ENCODE measurements around the gene BRPF3. TPM values are rescaled to one million over a fixed set of nuclear protein-coding genes. Genes with fewer than 3 reads are reported as not detected.
A peak's percentile ranks its signal among the peaks of the same experiment; 100 is the strongest.

BRPF3 gene
- total RNA-seq, 2 experiments from 2014 or later, result 18.0 to 26.0 TPM

DNA sequence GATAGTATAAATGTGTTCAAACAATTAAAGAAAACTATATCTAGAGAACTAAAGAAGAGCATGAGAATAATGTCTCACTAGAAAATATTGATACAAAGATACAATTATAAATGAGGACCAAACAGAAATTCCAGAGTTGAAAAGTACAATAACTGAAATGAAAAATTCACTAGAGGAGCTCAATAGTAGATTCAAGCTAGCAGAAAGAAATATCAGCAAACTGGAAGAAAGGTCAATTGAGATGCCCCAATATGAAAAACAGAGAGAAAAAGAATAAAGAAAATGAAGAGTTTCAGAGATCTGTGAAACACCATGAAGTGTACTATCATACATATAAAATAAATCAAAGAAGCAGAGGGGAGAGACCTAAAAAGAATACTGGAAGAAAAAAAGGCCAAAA is 18.0 kb upstream of the BRPF3 start:
- ATAC-seq (no peak), DNase-seq (no peak)
- intact Hi-C loops (cut with DNase I, micrococcal nuclease), result no loop called here
- peaks cover 17% of the 10 kb centered on the region for H3K9me3 Mint-ChIP-seq (ENCODE audit: low read depth)
- H3K4me1 Mint-ChIP-seq, result peaks cover 8% of the 10 kb centered on the region
- no peak overlapping the region for H3K4me3 Mint-ChIP-seq
- POLR2A ChIA-PET, result no interaction called here
- CTCF ChIA-PET, result interaction anchor here (1.0 to 1.3 kb wide), 2 partner anchors 15 to 84 kb away, joined by 3 to 4 read pairs; no protein-coding TSS in a partner anchor
- H3K27ac Mint-ChIP-seq, result no peak overlapping the region
- H3K36me3 Mint-ChIP-seq (ENCODE audit: low read depth), result peaks cover 20% of the 10 kb centered on the region
- no peaks in the 10 kb centered on the region for H3K27me3 Mint-ChIP-seq

GRCh38 chr6:36180126-36180525 is 16.4 kb upstream of the BRPF3 start:
- no peak overlapping the region for H3K4me3 Mint-ChIP-seq
- CTCF ChIA-PET, result no interaction called here
- H3K27me3 Mint-ChIP-seq, result no peaks in the 10 kb centered on the region
- peaks cover 20% of the 10 kb centered on the region for H3K36me3 Mint-ChIP-seq (ENCODE audit: low read depth)
- intact Hi-C loops (cut with DNase I, micrococcal nuclease), result no loop called here
- POLR2A ChIA-PET, result no interaction called here
- peaks cover 8% of the 10 kb centered on the region for H3K4me1 Mint-ChIP-seq
- ATAC-seq (no peak), DNase-seq (no peak)
- no peak overlapping the region for H3K27ac Mint-ChIP-seq
- H3K9me3 Mint-ChIP-seq (ENCODE audit: low read depth), result peaks cover 17% of the 10 kb centered on the region

GRCh38 chr6:36184311-36184710 is 12.2 kb upstream of the BRPF3 start:
- ATAC-seq (no peak), DNase-seq (no peak)
- Mint-ChIP-seq H3K36me3 (ENCODE audit: low read depth) (no peaks in the 10 kb centered on the region), H3K27ac (no peak overlapping the region), H3K4me3 (no peak overlapping the region), H3K27me3 (no peaks in the 10 kb centered on the region), H3K9me3 (ENCODE audit: low read depth) (peaks cover 2% of the 10 kb centered on the region), H3K4me1 (no peaks in the 10 kb centered on the region)
- intact Hi-C loops (cut with DNase I, micrococcal nuclease), result no loop called here
- CTCF ChIA-PET, result interaction anchor here (1.2 kb wide), 1 partner anchor 53 kb away, joined by 3 read pairs; no protein-coding TSS in a partner anchor
- POLR2A ChIA-PET, result interaction anchor here (0.5 kb wide), 1 partner anchor 188 kb away, joined by 3 read pairs; no protein-coding TSS in a partner anchor

- no peaks in the 10 kb centered on the region for H3K36me3 Mint-ChIP-seq (ENCODE audit: low read depth)
- peaks cover 2% of the 10 kb centered on the region for H3K9me3 Mint-ChIP-seq (ENCODE audit: low read depth)
- intact Hi-C loops (cut with DNase I, micrococcal nuclease), result no loop called here
- no peak overlapping the region for H3K27ac Mint-ChIP-seq
- no peak for DNase-seq
- no peak overlapping the region for H3K4me3 Mint-ChIP-seq
- ChIA-PET CTCF (no interaction called here), POLR2A (no interaction called here)
- H3K4me1 Mint-ChIP-seq, result no peaks in the 10 kb centered on the region
- H3K27me3 Mint-ChIP-seq, result no peaks in the 10 kb centered on the region
- ATAC-seq, result no peak
Observed at GRCh38 chr6:36186199-36186598, 10.3 kb upstream of the BRPF3 start.

DNA sequence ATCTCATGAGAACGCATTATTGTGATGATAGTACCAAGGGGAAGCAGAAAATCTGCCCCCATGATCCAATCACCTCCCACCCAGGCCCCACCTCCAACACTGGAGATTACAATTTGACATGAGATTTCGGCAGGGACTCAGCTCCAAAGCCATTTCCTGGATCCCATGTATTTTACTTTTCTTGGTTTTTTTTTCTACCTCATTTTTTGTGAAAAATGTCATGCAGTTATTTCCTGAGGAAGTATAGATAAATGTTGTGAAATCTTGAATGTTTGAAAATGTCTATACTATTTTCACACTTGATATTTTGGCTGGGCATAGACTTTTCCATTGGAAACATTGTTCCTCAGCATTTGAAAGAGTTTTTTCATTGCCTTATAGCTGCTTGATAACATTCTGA is 9.1 kb upstream of the BRPF3 start:
- DNase-seq (no peak), ATAC-seq (no peak)
- ChIA-PET POLR2A (no interaction called here), CTCF (no interaction called here)
- intact Hi-C loops (cut with DNase I, micrococcal nuclease), result no loop called here
- peaks cover 2% of the 10 kb centered on the region for H3K9me3 Mint-ChIP-seq (ENCODE audit: low read depth)
- H3K36me3 Mint-ChIP-seq (ENCODE audit: low read depth), result no peaks in the 10 kb centered on the region
- no peaks in the 10 kb centered on the region for H3K4me1 Mint-ChIP-seq
- no peaks in the 10 kb centered on the region for H3K27me3 Mint-ChIP-seq
- no peak overlapping the region for H3K27ac Mint-ChIP-seq
- no peak overlapping the region for H3K4me3 Mint-ChIP-seq

GRCh38 chr6:36195471-36196112 is 952 bp upstream of the BRPF3 start:
- DNase-seq (no peak), ATAC-seq (no peak)
- H3K4me1 Mint-ChIP-seq, result peaks cover 31% of the 10 kb centered on the region
- no peaks in the 10 kb centered on the region for H3K27me3 Mint-ChIP-seq
- H3K4me3 Mint-ChIP-seq, result peak overlapping the region; percentile 71
- ChIA-PET CTCF (interaction anchor here (0.6 to 2.0 kb wide), 20 partner anchors 13 to 212 kb away, joined by 3 to 7 read pairs (median 4); partner anchors contain the start of gene MAPK14), POLR2A (interaction anchor here (0.7 to 1.3 kb wide), 2 partner anchors 64 to 585 kb away, joined by 3 read pairs; no protein-coding TSS in a partner anchor)
- intact Hi-C loops (cut with DNase I, micrococcal nuclease), result loop anchor here (1.0 to 5.0 kb wide), 10 partner anchors 56 to 1047 kb away; partner anchors contain the start of genes CDKN1A (in 1 of the 2), MAPK13 (in 1 of the 2), MAPK14 (in 1 of the 2) and SRPK1 (in 1 of the 2)
- peaks cover 8% of the 10 kb centered on the region for H3K36me3 Mint-ChIP-seq (ENCODE audit: low read depth)
- H3K27ac Mint-ChIP-seq, result peak overlapping the region; percentile 69
- H3K9me3 Mint-ChIP-seq (ENCODE audit: low read depth), result no peaks in the 10 kb centered on the region

DNA sequence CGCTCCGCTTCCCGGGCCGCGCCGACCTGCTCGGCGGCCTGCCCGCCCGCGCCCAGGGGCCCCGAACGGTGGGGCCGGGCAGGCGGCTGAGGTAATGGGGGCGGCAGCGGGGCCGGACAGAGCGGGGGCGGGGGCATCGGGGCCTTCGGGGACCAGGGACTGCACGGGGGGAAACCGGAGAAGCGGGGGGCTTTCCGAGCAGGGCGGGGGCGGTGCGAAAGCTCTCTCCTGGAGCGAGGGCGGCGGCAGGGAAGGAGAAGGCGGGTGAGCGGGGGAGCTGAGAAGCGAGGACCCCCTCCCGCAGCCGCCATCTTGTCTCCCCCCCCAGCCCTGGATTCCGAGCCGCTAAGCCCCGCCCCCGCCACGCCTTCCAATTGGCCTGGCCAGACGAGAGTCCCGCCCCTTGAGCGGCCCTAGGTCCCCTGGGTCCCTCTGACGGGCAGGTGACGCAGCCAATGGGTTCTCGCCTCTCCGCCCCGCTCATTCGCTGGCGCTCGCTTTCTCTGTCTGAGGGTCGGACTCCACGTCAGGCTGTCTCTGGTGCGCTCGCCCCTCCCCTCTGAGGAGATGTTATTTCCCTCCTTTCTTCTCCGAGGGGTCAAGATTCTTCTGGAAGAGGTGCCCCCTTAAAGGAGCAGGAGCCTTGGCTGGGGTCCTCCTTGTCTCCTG is 470 bp downstream of the BRPF3 start:
- H3K27me3 Mint-ChIP-seq, result no peaks in the 10 kb centered on the region
- intact Hi-C loops (cut with DNase I, micrococcal nuclease), result loop anchor here (1.0 to 5.0 kb wide), 15 partner anchors 58 to 1045 kb away; partner anchors contain the start of genes MAPK14 (in 2 of the 2), CDKN1A (in 1 of the 2), MAPK13 (in 1 of the 2) and SRPK1 (in 1 of the 2)
- ATAC-seq (peak; percentile 96), DNase-seq (peak; percentile 100)
- H3K4me1 Mint-ChIP-seq, result peaks cover 45% of the 10 kb centered on the region
- no peaks in the 10 kb centered on the region for H3K9me3 Mint-ChIP-seq (ENCODE audit: low read depth)
- peak overlapping the region; percentile 82 for H3K4me3 Mint-ChIP-seq
- H3K27ac Mint-ChIP-seq, result peak overlapping the region; percentile 90
- ChIA-PET CTCF (interaction anchor here (0.6 kb wide), 1 partner anchor 16 kb away, joined by 3 read pairs; no protein-coding TSS in a partner anchor), POLR2A (interaction anchor here (1.3 kb wide), 1 partner anchor 66 kb away, joined by 4 read pairs; no protein-coding TSS in a partner anchor)
- H3K36me3 Mint-ChIP-seq (ENCODE audit: low read depth), result peaks cover 21% of the 10 kb centered on the region

- Mint-ChIP-seq H3K36me3 (ENCODE audit: low read depth) (peaks cover 27% of the 10 kb centered on the region), H3K9me3 (ENCODE audit: low read depth) (no peaks in the 10 kb centered on the region), H3K4me3 (peak overlapping the region; percentile 82), H3K27me3 (no peaks in the 10 kb centered on the region), H3K27ac (peak overlapping the region; percentile 82), H3K4me1 (peaks cover 53% of the 10 kb centered on the region)
- DNase-seq, result peak; percentile 28
- POLR2A ChIA-PET, result interaction anchor here (1.3 kb wide), 1 partner anchor 67 kb away, joined by 4 read pairs; no protein-coding TSS in a partner anchor
- no peak for ATAC-seq
- CTCF ChIA-PET, result interaction anchor here (0.6 to 1.2 kb wide), 4 partner anchors 9 to 169 kb away, joined by 3 to 4 read pairs (median 3); no protein-coding TSS in a partner anchor
- intact Hi-C loops (cut with DNase I, micrococcal nuclease), result loop anchor here (1.0 to 5.0 kb wide), 12 partner anchors 66 to 1045 kb away; partner anchors contain the start of genes CDKN1A (in 1 of the 2), MAPK13 (in 1 of the 2), MAPK14 (in 1 of the 2) and SRSF3 (in 1 of the 2)
Observed at GRCh38 chr6:36197739-36198221, 1.2 kb downstream of the BRPF3 start.

- Mint-ChIP-seq H3K36me3 (ENCODE audit: low read depth) (peaks cover 35% of the 10 kb centered on the region), H3K4me1 (peaks cover 64% of the 10 kb centered on the region), H3K9me3 (ENCODE audit: low read depth) (no peaks in the 10 kb centered on the region), H3K27ac (no peak overlapping the region), H3K27me3 (no peaks in the 10 kb centered on the region), H3K4me3 (no peak overlapping the region)
- no peak for DNase-seq
- ATAC-seq, result no peak
- intact Hi-C loops (cut with DNase I, micrococcal nuclease), result loop anchor here in 1 of 2 experiments (5.0 kb wide), 3 partner anchors 467 to 1043 kb away; partner anchors contain the start of gene CDKN1A
- POLR2A ChIA-PET, result no interaction called here
- CTCF ChIA-PET, result interaction anchor here (0.8 to 1.2 kb wide), 5 partner anchors 8 to 170 kb away, joined by 3 to 4 read pairs (median 4); no protein-coding TSS in a partner anchor
Observed at GRCh38 chr6:36198986-36199385, 2.4 kb downstream of the BRPF3 start.

DNA sequence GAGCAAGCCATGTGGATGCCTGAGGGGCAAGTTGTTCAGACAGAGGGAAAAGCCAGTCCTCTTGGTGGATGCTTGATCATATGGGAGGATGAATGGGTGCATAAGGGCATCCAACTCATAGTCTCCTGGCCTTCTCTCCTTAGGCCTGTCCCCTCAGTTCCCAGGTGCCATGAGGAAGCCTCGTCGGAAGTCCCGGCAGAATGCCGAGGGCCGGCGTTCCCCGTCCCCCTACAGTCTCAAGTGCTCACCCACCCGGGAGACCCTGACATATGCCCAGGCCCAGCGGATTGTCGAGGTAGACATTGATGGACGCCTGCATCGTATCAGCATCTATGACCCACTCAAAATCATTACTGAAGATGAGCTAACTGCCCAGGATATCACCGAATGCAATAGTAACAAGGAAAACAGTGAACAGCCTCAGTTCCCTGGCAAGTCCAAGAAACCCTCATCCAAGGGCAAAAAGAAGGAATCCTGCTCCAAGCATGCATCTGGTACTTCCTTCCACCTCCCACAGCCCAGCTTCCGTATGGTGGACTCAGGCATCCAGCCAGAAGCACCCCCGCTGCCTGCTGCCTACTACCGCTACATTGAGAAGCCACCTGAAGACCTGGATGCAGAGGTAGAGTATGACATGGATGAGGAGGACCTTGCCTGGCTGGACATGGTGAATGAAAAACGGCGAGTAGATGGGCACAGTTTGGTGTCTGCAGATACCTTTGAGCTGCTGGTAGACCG is 3.8 kb downstream of the BRPF3 start:
- CTCF ChIA-PET, result interaction anchor here (0.6 to 1.2 kb wide), 3 partner anchors 18 to 566 kb away, joined by 3 to 5 read pairs (median 3); no protein-coding TSS in a partner anchor
- Mint-ChIP-seq H3K36me3 (ENCODE audit: low read depth) (peaks cover 42% of the 10 kb centered on the region), H3K27me3 (no peaks in the 10 kb centered on the region), H3K4me1 (peaks cover 69% of the 10 kb centered on the region), H3K9me3 (ENCODE audit: low read depth) (no peaks in the 10 kb centered on the region), H3K4me3 (no peak overlapping the region), H3K27ac (no peak overlapping the region)
- POLR2A ChIA-PET, result no interaction called here
- DNase-seq, result no peak
- ATAC-seq, result no peak
- intact Hi-C loops (cut with DNase I, micrococcal nuclease), result no loop called here

Measured in activated CD4-positive, alpha-beta T cell treated with anti-CD3 and anti-CD28 coated beads for 36 hours (primary cell).